Stimulated activated naive CD8-positive, alpha-beta T cell treated with anti-CD3 and anti-CD28 coated beads, Interleukin-15, Interleukin-2, amounts not matched to agents 100 U/mL and 50 U/mL, for 24 hours (primary cell): ENCODE results near the gene SPATA31D4.

Experiments used
- ATAC-seq: fragments of 150-1000 bp; cut with Tn5 transposase; one replicate; pipeline ENCODE4 v1.10.0; 2021
- DNase-seq: peaks from one replicate; pipeline ENCODE4 v3.0.0; 2021

The SPATA31D4 gene

GRCh38 chr9:81964218-81965171 is 36.3 kb downstream of the SPATA31D4 start:
- ATAC-seq (no peak), DNase-seq (no peak)

GRCh38 chr9:81968026-81968425 is 39.8 kb downstream of the SPATA31D4 start:
- ATAC-seq: no peak

GRCh38 chr9:81969971-81970370 is 41.7 kb downstream of the SPATA31D4 start:
- ATAC-seq (no peak), DNase-seq (no peak)

More at GRCh38 chr9:81968026-81968425, 39.8 kb downstream of the SPATA31D4 start:
- no peak for DNase-seq

GRCh38 chr9:81971727-81972126 is 43.5 kb downstream of the SPATA31D4 start:
- no peak for DNase-seq
- no peak for ATAC-seq

- no peak for ATAC-seq
- no peak for DNase-seq
Observed at GRCh38 chr9:81974764-81975163, 46.5 kb downstream of the SPATA31D4 start.

GRCh38 chr9:81976351-81976750 is 48.1 kb downstream of the SPATA31D4 start:
- ATAC-seq (no peak), DNase-seq (no peak)

GRCh38 chr9:81979196-81979595 is 51.0 kb downstream of the SPATA31D4 start:
- no peak for DNase-seq
- ATAC-seq: no peak

- ATAC-seq (no peak), DNase-seq (no peak)
Observed at GRCh38 chr9:81980568-81980967, 52.3 kb downstream of the SPATA31D4 start.

- DNase-seq (no peak), ATAC-seq (no peak)
Observed at GRCh38 chr9:81981883-81982282, 53.7 kb downstream of the SPATA31D4 start.
